GM13976 (cell line): ENCODE data around the gene SERPINF2.
A peak's percentile ranks its signal among the peaks of the same experiment; 100 is the strongest.
"Not testable (repeated sequence)": the region's sequence is repeated elsewhere in the genome, so short reads cannot be mapped to it uniquely, and the experiment has no call there.

Experiments used
- DNase-seq: peaks from one replicate; pipeline ENCODE4 v3.0.0; 2012; ENCODE audit warnings: low spot score
- CTCF ChIP-seq: IDR thresholded peaks from 2 replicates; pipeline ENCODE4 v1.5.1; 2012; ENCODE audit warnings: borderline replicate concordance, mild to moderate bottlenecking; ENCODE audit not compliant: insufficient read depth; ENCODE audit errors: extremely low read depth, missing control alignments, control extremely low read depth
- in situ Hi-C: fragments of 300-500 bp; cut with MboI; formaldehyde crosslinking; loops from one replicate; pipeline ENCODE4 v1.12.0; 2022; ENCODE audit warnings: low sequenced_read_pairs, mixed read lengths, inconsistent platforms; ENCODE audit not compliant: unreplicated experiment

The SERPINF2 gene

GRCh38 chr17:1716076-1716911 lies 26.4 kb upstream of the SERPINF2 start:
- in situ Hi-C loops = loop anchor here (25.0 kb wide), 1 partner anchor 321 kb away; the partner anchor contains the start of genes DPH1, OVCA2 and RTN4RL1
- TF ChIP-seq CTCF = no peak
- DNase-seq = peak; percentile 100

- in situ Hi-C loops = loop anchor here (25.0 kb wide), 1 partner anchor 320 kb away; the partner anchor contains the start of genes DPH1, OVCA2 and RTN4RL1
- peak; percentile 91 for DNase-seq
- TF ChIP-seq CTCF = no peak
Measured at GRCh38 chr17:1716912-1717695, 25.6 kb upstream of the SERPINF2 start.

- in situ Hi-C loops = loop anchor here (25.0 kb wide), 1 partner anchor 319 kb away; the partner anchor contains the start of genes DPH1, OVCA2 and RTN4RL1
- DNase-seq = no peak
- no peak for TF ChIP-seq CTCF
Measured at GRCh38 chr17:1718362-1719165, 24.1 kb upstream of the SERPINF2 start.

- DNase-seq = peak; percentile 58
- in situ Hi-C loops = loop anchor here (25.0 kb wide), 1 partner anchor 316 kb away; the partner anchor contains the start of genes DPH1, OVCA2 and RTN4RL1
- peak; percentile 96 for TF ChIP-seq CTCF
Measured at GRCh38 chr17:1720856-1721386, 21.8 kb upstream of the SERPINF2 start.

- in situ Hi-C loops = loop anchor here (25.0 kb wide), 1 partner anchor 315 kb away; the partner anchor contains the start of genes DPH1, OVCA2 and RTN4RL1
- not testable (repeated sequence) for DNase-seq
Measured at GRCh38 chr17:1722022-1722421, 20.6 kb upstream of the SERPINF2 start.

- TF ChIP-seq CTCF = no peak
- DNase-seq = peak; percentile 97
- in situ Hi-C loops = loop anchor here (25.0 kb wide), 1 partner anchor 313 kb away; the partner anchor contains the start of genes DPH1, OVCA2 and RTN4RL1
Measured at GRCh38 chr17:1724351-1724868, 18.3 kb upstream of the SERPINF2 start, which contains the start of gene WDR81. TSS of gene WDR81 (plus strand) at chr17:1724704. CDS start at chr17:1724960, 256 bp downstream.
